Mucosa of descending colon (tissue), 3 donors: ENCODE results near the gene C2orf68. TPM values are rescaled to one million over a fixed set of nuclear protein-coding genes. Genes with fewer than 3 reads are reported as not detected.
"Not testable (repeated sequence)": the region's sequence is repeated elsewhere in the genome, so short reads cannot be mapped to it uniquely, and the experiment has no call there.

Experiments used
- ATAC-seq: fragments of 200-7000 bp; cut with Tn5 transposase; one replicate; pipeline ENCODE4 v1.9.1; 2020; ENCODE audit warnings: mild to moderate bottlenecking, moderate library complexity
- DNase-seq, 3 donors: peaks; one replicate each; pipeline ENCODE4 v3.0.0-alpha.2; 2020
- H3K36me3 ChIP-seq: fragments of 200-600 bp; one replicate; pipeline ENCODE4 v1.8.0; 2021; ENCODE audit warnings: low read depth, mild to moderate bottlenecking
- H3K4me1 ChIP-seq: fragments of 200-600 bp; one replicate; pipeline ENCODE4 v1.8.0; 2021; ENCODE audit warnings: low read depth, mild to moderate bottlenecking
- H3K4me3 ChIP-seq: fragments of 200-600 bp; one replicate; pipeline ENCODE4 v1.8.0; 2021; ENCODE audit warnings: mild to moderate bottlenecking
- H3K9me3 ChIP-seq: fragments of 200-600 bp; one replicate; pipeline ENCODE4 v1.8.0; 2021; ENCODE audit warnings: mild to moderate bottlenecking
- intact Hi-C, 2 donors: fragments of 100-400 bp; cut with DNase I in 1 of 2; cut with micrococcal nuclease in 1 of 2; formaldehyde crosslinking; loops; one replicate each; pipeline versions ENCODE4 v1.11.0 to v1.11.1; 2022; cut with DNase I, micrococcal nuclease
- total RNA-seq, 3 donors: library from RNA; stranded (reverse); fragmentation: NEBNext Ultra II Directional in 2 of 3; extraction: Animal tissue kit (Norgen Biotek cat#: 25700) in 2 of 3; gene quantifications; one replicate each; pipeline versions ENCODE4 v1.2.1 to v1.2.4, GENCODE V29; 2021 to 2023
- TF ChIP-seq, protein P1 (sequence below): fragments of 200-600 bp; IDR thresholded peaks from one replicate; pipeline ENCODE4 v1.8.0; 2022; ENCODE audit warnings: antibody characterized with exemption, mild to moderate bottlenecking
- donor health status: DM: no; HTN: no; CAD: no; lungs with moderate emphysema.
- donor health status: DM: no; HTN: no; CAD: no.
- donor health status: DM: no; HTN: yes; CAD: no.

Gene C2orf68
- total RNA-seq, 3 donors from 2014 or later, result 36.4 to 45.5 (median 36.7) TPM

DNA sequence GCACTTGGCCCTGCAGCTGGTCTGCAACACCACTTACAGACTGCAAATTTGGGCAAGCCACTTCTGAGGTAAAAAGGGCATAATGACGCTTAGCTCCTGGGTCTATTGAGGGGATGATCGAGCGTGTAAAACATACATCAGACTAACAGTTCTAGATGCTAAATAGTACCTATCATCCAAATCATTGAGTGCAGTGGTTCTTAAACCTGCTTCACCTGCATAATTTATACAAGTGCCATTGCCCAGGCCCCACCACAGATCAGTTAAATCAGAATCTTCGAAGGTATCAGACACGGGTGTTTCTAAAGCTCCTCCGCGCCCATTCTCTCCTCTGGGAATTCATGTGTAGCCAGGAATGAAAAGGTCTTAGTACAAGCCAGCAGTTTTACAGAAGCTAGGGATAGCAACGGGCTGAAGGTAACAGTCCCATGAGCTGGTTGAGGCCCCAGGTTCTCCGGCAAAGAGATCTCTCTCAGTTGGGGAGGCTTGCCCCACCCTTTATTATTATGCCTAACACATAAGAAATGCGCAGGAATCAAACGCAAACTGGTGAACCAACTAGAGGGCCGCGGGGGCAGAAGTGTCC lies 17.1 kb downstream of the C2orf68 start:
- Histone ChIP-seq H3K36me3 (no peaks in the 10 kb centered on the region), H3K4me3 (peak overlapping the region; percentile 92), H3K9me3 (no peaks in the 10 kb centered on the region), H3K4me1 (peaks cover 16% of the 10 kb centered on the region)
- TF ChIP-seq, protein P1, sequence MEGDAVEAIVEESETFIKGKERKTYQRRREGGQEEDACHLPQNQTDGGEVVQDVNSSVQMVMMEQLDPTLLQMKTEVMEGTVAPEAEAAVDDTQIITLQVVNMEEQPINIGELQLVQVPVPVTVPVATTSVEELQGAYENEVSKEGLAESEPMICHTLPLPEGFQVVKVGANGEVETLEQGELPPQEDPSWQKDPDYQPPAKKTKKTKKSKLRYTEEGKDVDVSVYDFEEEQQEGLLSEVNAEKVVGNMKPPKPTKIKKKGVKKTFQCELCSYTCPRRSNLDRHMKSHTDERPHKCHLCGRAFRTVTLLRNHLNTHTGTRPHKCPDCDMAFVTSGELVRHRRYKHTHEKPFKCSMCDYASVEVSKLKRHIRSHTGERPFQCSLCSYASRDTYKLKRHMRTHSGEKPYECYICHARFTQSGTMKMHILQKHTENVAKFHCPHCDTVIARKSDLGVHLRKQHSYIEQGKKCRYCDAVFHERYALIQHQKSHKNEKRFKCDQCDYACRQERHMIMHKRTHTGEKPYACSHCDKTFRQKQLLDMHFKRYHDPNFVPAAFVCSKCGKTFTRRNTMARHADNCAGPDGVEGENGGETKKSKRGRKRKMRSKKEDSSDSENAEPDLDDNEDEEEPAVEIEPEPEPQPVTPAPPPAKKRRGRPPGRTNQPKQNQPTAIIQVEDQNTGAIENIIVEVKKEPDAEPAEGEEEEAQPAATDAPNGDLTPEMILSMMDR, result no peak
- peak in 1 of 3 donors; percentile 10 for DNase-seq
- intact Hi-C loops, result no loop called here
- ATAC-seq, result no peak

DNA sequence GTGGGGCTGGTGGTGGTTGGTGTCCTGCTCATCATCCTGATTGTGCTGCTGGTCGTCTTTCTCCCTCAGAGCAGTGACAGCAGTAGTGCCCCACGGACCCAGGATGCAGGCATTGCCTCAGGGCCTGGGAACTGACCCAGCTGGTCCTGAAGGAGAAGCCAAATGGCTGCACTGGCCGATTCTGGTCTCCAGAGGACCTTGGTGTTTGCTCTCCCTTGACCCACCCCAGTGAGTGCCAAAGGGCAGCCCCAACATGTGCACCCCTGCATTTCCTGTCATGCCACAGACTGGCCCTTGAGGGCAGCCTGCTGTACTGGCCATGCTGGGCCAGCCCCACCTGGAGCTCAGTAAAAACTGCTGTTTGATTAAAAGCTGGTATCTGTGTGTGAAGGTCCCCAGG lies 18.8 kb downstream of the C2orf68 start:
- Histone ChIP-seq H3K4me1 (peaks cover 16% of the 10 kb centered on the region), H3K9me3 (no peaks in the 10 kb centered on the region), H3K4me3 (no peak overlapping the region), H3K36me3 (no peaks in the 10 kb centered on the region)
- intact Hi-C loops, result no loop called here
- TF ChIP-seq, protein P1, result no peak
- ATAC-seq (no peak), DNase-seq (no peak)

DNA sequence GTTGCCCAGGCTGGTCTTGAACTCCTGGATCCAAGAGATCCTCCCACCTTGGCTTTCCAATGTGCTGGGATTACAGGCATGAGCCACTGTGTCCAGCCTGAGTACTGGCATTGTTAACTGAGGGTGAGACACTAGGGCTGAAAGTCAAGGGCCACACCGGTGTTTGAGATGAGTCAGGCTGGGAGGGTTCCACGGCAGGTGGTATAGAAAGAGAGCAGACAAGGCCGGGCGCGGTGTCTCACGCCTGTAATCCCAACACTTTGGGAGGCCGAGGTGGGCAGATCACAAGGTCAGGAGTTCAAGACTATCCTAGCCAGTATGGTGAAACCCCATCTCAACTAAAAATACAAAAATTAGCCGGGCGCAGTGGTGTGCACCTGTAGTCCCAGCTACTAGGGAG lies 19.6 kb downstream of the C2orf68 start:
- H3K4me1 ChIP-seq, result peaks cover 16% of the 10 kb centered on the region
- H3K4me3 ChIP-seq, intact Hi-C loops, ATAC-seq, H3K36me3 ChIP-seq, H3K9me3 ChIP-seq: not testable (repeated sequence)
- peak in 1 of 3 donors; percentile 18 for DNase-seq

DNA sequence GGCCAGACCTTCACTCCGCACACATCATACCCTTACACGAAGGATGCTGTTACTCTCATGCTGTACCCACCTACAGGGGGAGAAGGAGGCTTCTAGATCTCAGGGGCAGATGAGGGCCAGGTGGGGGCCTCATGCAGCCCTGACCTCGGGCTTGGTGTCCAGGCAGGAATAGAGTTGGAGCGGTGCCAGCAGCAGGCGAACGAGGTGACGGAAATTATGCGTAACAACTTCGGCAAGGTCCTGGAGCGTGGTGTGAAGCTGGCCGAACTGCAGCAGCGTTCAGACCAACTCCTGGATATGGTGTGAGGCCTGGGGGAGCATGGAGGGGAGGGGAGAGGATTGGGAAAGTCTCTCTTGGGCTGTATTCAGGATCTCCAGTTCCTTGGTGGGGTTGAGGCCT lies 20.3 kb downstream of the C2orf68 start:
- H3K4me3 ChIP-seq, result no peak overlapping the region
- no peaks in the 10 kb centered on the region for H3K9me3 ChIP-seq
- H3K36me3 ChIP-seq, result no peaks in the 10 kb centered on the region
- peaks cover 12% of the 10 kb centered on the region for H3K4me1 ChIP-seq
- DNase-seq (peak in 1 of 3 donors; percentile 26), ATAC-seq (no peak)
- intact Hi-C loops, result no loop called here
- TF ChIP-seq, protein P1, result no peak

DNA sequence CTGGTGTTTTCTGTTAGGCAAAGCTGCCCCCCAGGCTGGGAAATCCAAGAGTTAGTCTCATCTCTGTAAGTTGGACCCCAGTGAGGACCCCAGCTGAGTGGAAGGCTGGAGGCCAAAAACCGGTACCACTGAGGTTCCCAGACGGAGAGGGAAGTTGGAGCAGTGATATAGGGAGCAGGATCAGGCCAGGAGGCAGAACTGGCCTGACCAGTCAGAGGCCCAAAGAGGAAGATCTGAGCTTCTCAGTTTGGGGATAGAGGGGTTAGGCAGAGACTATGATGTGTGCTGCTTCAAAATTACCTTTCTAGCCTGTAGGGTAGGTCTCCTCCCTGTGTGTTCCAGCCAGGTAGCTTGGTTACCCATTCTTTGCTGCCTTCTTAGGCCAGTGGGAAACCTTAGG lies 20.9 kb downstream of the C2orf68 start:
- no peak for DNase-seq
- TF ChIP-seq, protein P1, result no peak
- ATAC-seq, result no peak
- intact Hi-C loops, result no loop called here
- Histone ChIP-seq H3K36me3 (no peaks in the 10 kb centered on the region), H3K9me3 (no peaks in the 10 kb centered on the region), H3K4me3 (no peak overlapping the region), H3K4me1 (peaks cover 8% of the 10 kb centered on the region)

DNA sequence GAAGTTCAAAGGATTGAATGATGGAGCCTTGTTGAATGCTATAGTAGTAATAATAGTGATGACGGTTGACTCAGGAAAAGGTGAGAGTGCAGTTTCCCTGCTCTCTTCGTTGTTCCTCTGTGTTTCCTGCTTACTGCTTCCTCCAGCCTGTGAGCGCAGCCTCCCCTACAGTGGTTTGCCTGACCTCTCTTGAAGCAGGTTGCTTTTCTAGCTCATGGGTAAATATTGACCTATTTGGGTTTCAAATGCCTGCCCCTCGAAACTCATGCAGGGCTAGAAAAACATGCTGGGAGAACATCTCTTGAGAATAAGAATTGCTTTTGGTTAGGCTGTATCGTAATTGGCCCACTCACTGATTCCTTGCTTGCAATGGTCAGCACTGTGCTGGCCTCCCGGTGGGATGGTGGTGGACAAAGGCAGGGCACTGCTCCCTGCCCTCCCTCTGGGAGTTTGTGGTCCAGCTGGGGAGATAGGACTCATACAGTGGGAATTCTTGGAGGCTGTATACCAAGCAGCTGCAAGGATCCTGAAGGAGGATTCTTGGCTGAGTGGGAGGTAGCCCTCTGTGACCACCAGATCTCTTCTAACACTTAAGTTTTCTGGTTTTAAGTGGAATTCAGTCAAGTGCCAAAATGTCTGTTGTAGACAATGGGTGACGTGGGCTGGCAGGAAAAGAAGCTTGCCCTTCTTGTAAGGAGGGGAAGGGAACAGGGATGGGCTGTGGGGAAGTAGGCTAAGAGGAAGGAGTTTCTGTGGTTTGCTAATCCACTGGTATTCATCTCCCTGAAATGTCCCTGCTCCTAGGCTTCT lies 21.7 kb downstream of the C2orf68 start:
- H3K4me3 ChIP-seq, result no peak overlapping the region
- H3K4me1 ChIP-seq, result peaks cover 16% of the 10 kb centered on the region
- ATAC-seq (peak; percentile 4), DNase-seq (no peak)
- TF ChIP-seq, protein P1, result no peak
- intact Hi-C loops, result no loop called here
- no peaks in the 10 kb centered on the region for H3K9me3 ChIP-seq
- no peaks in the 10 kb centered on the region for H3K36me3 ChIP-seq
